Mesodermal cell (in vitro differentiated cells): Measurements from ENCODE around the gene DGKQ.

Experiments
- H3K27ac ChIP-seq: 2 replicates; pipeline ENCODE4 v1.7.0; 2013; ENCODE audit warnings: mild to moderate bottlenecking, low read depth, low read length, moderate library complexity; ENCODE audit not compliant: severe bottlenecking
- H3K36me3 ChIP-seq: 2 replicates; pipeline ENCODE4 v1.7.1; 2013; ENCODE audit warnings: mild to moderate bottlenecking, low read length, moderate library complexity; ENCODE audit not compliant: control insufficient read depth, insufficient read depth
- H3K4me1 ChIP-seq: one replicate; pipeline ENCODE4 v1.7.1; 2013; ENCODE audit warnings: mild to moderate bottlenecking, low read length; ENCODE audit not compliant: insufficient read depth, control insufficient read depth, poor library complexity, severe bottlenecking
- H3K4me3 ChIP-seq: 2 replicates; pipeline ENCODE4 v1.7.0; 2013; ENCODE audit warnings: low read length, control low read depth, mild to moderate bottlenecking; ENCODE audit not compliant: insufficient read depth, poor library complexity, severe bottlenecking; ENCODE audit errors: extremely low read depth
- H3K9me3 ChIP-seq: 2 replicates; pipeline ENCODE4 v1.7.1; 2013; ENCODE audit warnings: mild to moderate bottlenecking, low read length, moderate library complexity; ENCODE audit not compliant: control insufficient read depth
- WGBS, 2 experiments: methylation state at CpG; one replicate each; pipeline ENCODE4 v1.1.5; 2013; ENCODE audit warnings: missing lambda C conversion rate in 2 of 2; ENCODE audit not compliant: insufficient coverage in 2 of 2; 5-methylcytosine and 5-hydroxymethylcytosine counted together

DGKQ gene

GRCh38 chr4:970854-971520 lies 2.4 kb downstream of the DGKQ start:
- H3K36me3 ChIP-seq, result peaks cover 4% of the 10 kb centered on the region
- no peak overlapping the region for H3K4me3 ChIP-seq
- H3K4me1 ChIP-seq, result no peaks in the 10 kb centered on the region
- H3K27ac ChIP-seq, result no peak overlapping the region
- H3K9me3 ChIP-seq, result peaks cover 4% of the 10 kb centered on the region
- 71 to 80% methylated on average over 15 to 17 of the region's 17 CpGs for WGBS, 2 experiments

GRCh38 chr4:970046-970745 lies 3.2 kb downstream of the DGKQ start:
- no peak overlapping the region for H3K27ac ChIP-seq
- H3K9me3 ChIP-seq, result peaks cover 4% of the 10 kb centered on the region
- WGBS, 2 experiments, result 80 to 84% methylated on average over 23 of the region's 25 CpGs
- H3K4me3 ChIP-seq, result no peak overlapping the region
- no peaks in the 10 kb centered on the region for H3K4me1 ChIP-seq
- H3K36me3 ChIP-seq, result peaks cover 10% of the 10 kb centered on the region

- Histone ChIP-seq H3K9me3 (no peaks in the 10 kb centered on the region), H3K4me3 (no peak overlapping the region), H3K36me3 (peaks cover 14% of the 10 kb centered on the region), H3K4me1 (no peaks in the 10 kb centered on the region), H3K27ac (no peak overlapping the region)
- 85 to 88% methylated on average over 16 of the region's 23 CpGs for WGBS, 2 experiments
Observed at GRCh38 chr4:968621-969394, 4.6 kb downstream of the DGKQ start.

- WGBS, 2 experiments, result 60 to 71% methylated on average over 10 to 13 of the region's 24 CpGs
- H3K9me3 ChIP-seq, result no peaks in the 10 kb centered on the region
- no peak overlapping the region for H3K27ac ChIP-seq
- H3K4me3 ChIP-seq, result no peak overlapping the region
- H3K4me1 ChIP-seq, result no peaks in the 10 kb centered on the region
- peaks cover 15% of the 10 kb centered on the region for H3K36me3 ChIP-seq
Observed at GRCh38 chr4:968221-968620, 5.1 kb downstream of the DGKQ start.

- H3K27ac ChIP-seq, result no peak overlapping the region
- no peaks in the 10 kb centered on the region for H3K4me1 ChIP-seq
- H3K36me3 ChIP-seq, result peaks cover 15% of the 10 kb centered on the region
- H3K4me3 ChIP-seq, result no peak overlapping the region
- WGBS, 2 experiments, result 45 to 47% methylated on average over 41 to 51 of the region's 76 CpGs
- H3K9me3 ChIP-seq, result no peaks in the 10 kb centered on the region
Observed at GRCh38 chr4:967113-968104, 6.0 kb downstream of the DGKQ start.

GRCh38 chr4:966266-967112 lies 6.9 kb downstream of the DGKQ start:
- Histone ChIP-seq H3K9me3 (no peaks in the 10 kb centered on the region), H3K4me1 (no peaks in the 10 kb centered on the region), H3K36me3 (peaks cover 15% of the 10 kb centered on the region), H3K27ac (no peak overlapping the region), H3K4me3 (no peak overlapping the region)
- WGBS, 2 experiments, result 91% methylated on average over 46 of the region's 48 CpGs

GRCh38 chr4:965766-966134 lies 7.6 kb downstream of the DGKQ start:
- Histone ChIP-seq H3K4me3 (no peak overlapping the region), H3K4me1 (no peaks in the 10 kb centered on the region), H3K9me3 (no peaks in the 10 kb centered on the region), H3K27ac (no peak overlapping the region), H3K36me3 (peaks cover 15% of the 10 kb centered on the region)
- 92 to 93% methylated on average over 21 of the region's 21 CpGs for WGBS, 2 experiments

- 91 to 95% methylated on average over 19 to 23 of the region's 26 CpGs for WGBS, 2 experiments
- Histone ChIP-seq H3K27ac (no peak overlapping the region), H3K36me3 (peaks cover 15% of the 10 kb centered on the region), H3K9me3 (no peaks in the 10 kb centered on the region), H3K4me3 (no peak overlapping the region), H3K4me1 (no peaks in the 10 kb centered on the region)
Observed at GRCh38 chr4:965048-965765, 8.2 kb downstream of the DGKQ start.

GRCh38 chr4:964346-965025 lies 8.9 kb downstream of the DGKQ start:
- H3K4me3 ChIP-seq, result no peak overlapping the region
- no peaks in the 10 kb centered on the region for H3K9me3 ChIP-seq
- no peak overlapping the region for H3K27ac ChIP-seq
- no peaks in the 10 kb centered on the region for H3K4me1 ChIP-seq
- H3K36me3 ChIP-seq, result peaks cover 15% of the 10 kb centered on the region
- WGBS, 2 experiments, result 95 to 97% methylated on average over 18 to 21 of the region's 23 CpGs
